HG02571 (cell line): ENCODE results near the gene HERC6.
"Not testable (repeated sequence)": the region's sequence is repeated elsewhere in the genome, so short reads cannot be mapped to it uniquely, and the experiment has no call there.

ENCODE experiments used
- ATAC-seq: cut with Tn5 transposase; IDR thresholded peaks from one replicate; pipeline ENCODE4 v1.9.1; 2021; ENCODE audit warnings: mild to moderate bottlenecking, moderate library complexity; ENCODE audit not compliant: unreplicated experiment

The HERC6 gene

GRCh38 chr4:88445252-88445651 is 66.6 kb downstream of the HERC6 start:
- ATAC-seq: no peak

- ATAC-seq: no peak
Measured at GRCh38 chr4:88446124-88446523, 67.5 kb downstream of the HERC6 start.

GRCh38 chr4:88447371-88448095 is 68.9 kb downstream of the HERC6 start:
- no peak for ATAC-seq

DNA sequence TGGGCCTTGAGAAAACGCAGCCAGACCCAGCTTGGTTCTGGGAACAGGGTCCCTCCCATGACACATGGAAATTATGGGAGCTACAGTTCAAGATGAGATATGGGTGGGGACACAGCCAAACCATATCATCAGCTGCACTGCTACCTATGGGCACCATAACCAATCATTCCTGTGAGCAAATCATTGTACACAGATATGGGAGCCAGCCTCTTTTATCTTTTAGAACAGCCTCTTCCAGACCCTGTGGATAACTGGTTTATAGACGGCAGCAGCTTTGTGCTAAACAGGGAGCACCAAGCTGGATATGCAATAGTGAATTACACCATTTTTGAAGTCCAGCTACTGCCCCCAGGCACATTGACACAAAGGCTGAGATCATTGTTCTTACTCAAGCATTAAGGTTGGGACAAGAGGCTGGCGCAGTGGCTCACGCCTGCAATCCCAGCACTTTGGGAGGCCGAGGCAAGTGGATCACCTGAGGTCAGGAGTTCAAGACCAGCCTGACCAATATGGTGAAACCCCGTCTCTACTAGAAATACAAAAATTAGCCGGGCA is 69.6 kb downstream of the HERC6 start:
- not testable (repeated sequence) for ATAC-seq

- ATAC-seq: no peak
Measured at GRCh38 chr4:88448889-88449288, 70.2 kb downstream of the HERC6 start.

- no peak for ATAC-seq
Measured at GRCh38 chr4:88449290-88449689, 70.6 kb downstream of the HERC6 start.

DNA sequence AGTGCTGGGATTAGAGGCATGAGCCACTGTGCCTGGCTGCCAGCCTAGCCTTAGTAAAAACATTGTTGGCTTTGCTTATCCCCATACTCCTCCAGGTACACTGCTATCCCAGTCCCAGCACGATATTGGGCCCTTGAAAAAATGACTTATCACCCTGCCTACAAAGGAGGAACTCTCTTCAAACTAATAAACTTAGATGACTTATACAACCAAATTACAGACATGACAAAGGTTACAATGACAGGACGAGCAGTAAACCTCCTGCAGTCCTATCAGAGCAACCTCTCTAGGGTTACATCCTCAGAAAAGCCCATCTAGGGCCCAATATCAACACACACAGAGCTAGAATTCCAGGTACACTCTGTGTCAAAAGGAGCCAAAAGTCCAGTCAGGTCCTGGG is 72.6 kb downstream of the HERC6 start:
- ATAC-seq: no peak

- no peak for ATAC-seq
Measured at GRCh38 chr4:88452912-88453311, 74.3 kb downstream of the HERC6 start.

GRCh38 chr4:88456670-88457306 is 78.1 kb downstream of the HERC6 start, which contains the start of gene HERC5:
HERC5 (plus strand) TSS chr4:88457119; CDS start chr4:88457270, 151 bp downstream.
- ATAC-seq: peak; percentile 94

GRCh38 chr4:88457307-88458103 is 78.9 kb downstream of the HERC6 start:
- peak; percentile 33 for ATAC-seq

- no peak for ATAC-seq
Measured at GRCh38 chr4:88458104-88458740, 79.6 kb downstream of the HERC6 start.

- no peak for ATAC-seq
Measured at GRCh38 chr4:88465653-88466192, 87.1 kb downstream of the HERC6 start.

DNA sequence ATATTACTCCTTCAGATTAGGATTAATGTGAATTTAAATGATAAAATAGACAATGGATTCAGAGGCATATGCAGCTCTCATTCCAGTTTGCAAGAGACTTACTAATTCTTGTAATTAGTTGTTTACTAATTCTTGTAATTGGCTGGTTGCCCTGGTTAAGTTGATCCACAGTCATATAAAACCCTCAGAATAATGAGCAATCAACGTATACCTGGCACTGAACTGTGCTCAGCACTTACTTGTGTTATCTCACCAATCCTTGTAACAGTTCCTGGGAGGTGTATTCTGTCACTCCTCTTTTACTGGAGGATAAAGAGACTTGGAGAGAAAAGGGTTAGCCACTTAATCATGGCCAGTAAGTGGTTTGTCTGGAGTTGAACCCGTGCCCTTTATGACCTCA is 88.7 kb downstream of the HERC6 start:
- ATAC-seq: no peak

- ATAC-seq: no peak
Measured at GRCh38 chr4:88477229-88477860, 98.7 kb downstream of the HERC6 start.

DNA sequence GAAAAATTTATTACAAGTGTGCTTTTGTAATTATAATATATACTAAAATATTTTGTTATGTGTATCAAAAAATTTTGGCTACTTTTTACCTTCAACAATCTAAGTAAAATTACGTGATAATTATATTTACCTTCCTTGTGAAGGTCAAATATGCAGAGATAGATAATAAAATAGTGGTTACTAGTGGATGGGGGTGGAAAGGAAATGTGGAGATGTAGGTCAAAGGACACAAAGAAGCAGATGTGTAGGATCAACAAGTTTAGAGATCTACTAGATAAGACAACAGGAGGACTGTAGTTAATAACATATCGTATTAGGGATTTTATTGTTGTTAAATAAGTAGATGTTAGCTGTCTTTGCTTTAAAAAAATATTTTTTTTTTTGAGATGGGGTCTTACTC is 99.6 kb downstream of the HERC6 start:
- ATAC-seq: no peak

GRCh38 chr4:88481537-88481936 is 102.9 kb downstream of the HERC6 start:
- no peak for ATAC-seq

DNA sequence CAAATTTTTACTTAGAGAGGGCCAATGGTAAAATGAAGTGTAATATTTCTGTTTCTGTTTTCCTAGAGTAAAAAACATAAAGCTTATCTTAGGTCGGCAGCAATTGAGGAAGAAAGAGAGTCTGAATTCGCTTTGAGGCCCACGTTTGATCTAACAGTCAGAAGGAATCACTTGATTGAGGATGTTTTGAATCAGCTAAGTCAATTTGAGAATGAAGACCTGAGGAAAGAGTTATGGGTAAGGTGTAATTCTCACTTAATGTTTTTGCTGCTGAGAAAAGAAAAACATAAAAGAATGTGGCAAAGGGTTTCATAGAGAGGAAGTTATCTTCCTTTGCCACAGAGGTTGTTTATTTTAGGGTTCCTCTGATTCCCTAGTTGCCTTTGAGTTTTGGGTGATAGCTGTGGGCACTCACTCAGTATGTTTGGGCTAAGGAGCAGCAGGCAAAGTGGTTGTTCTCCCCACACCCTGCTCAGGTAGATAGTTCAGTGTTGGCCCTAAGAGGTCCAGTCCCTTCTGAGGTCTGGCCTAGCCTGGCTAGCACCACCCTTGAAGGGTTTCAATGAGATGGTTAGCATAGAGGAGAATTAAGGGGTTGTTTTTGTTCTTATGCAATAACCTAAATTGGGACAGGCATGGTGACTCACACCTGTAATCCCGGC is 110.6 kb downstream of the HERC6 start:
- ATAC-seq: no peak
